HG02763 (cell line): Measurements from ENCODE around the gene SLC38A1.

Source experiments
- ATAC-seq: cut with Tn5 transposase; IDR thresholded peaks from one replicate; pipeline ENCODE4 v1.9.1; 2021; ENCODE audit warnings: mild to moderate bottlenecking, moderate library complexity; ENCODE audit not compliant: unreplicated experiment

SLC38A1 gene

DNA sequence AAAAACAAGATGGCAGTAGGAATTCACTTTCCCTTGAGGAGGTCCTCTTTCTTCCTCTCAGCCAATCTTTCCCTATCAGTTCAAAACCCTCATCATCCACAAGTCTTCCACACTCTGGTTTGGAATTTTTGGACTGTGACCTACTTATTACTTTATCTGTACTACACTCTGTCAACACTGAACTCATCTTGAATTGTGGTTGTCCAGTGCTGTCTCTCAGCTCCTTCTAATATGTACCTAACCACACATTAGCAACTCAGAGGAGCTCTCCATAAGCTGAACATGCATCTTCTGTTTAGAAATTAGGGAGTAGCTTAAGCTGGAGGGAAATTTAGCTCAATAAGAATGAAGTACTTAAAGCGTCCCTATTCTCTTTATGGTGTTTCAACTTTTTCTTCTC lies 34.8 kb downstream of the SLC38A1 start:
- ATAC-seq, result no peak

DNA sequence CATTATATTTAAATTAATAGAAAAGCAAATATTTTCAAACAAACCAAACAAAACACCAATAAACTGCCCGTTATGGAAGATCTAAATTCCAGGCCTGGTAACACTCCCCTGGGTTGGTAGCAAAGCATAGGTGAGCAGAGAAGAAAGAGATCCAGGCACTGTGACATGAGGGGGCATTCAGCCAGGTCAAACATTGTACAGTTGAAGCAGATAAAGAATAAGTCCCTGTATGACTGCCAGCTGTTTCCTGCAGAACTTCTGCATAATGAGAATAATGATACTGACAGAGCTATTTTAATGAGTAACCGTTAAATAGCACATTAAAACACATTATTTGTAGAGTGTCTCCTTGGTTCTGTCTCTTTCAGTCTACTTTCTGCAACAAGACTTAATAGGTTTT lies 35.4 kb downstream of the SLC38A1 start:
- ATAC-seq, result no peak

DNA sequence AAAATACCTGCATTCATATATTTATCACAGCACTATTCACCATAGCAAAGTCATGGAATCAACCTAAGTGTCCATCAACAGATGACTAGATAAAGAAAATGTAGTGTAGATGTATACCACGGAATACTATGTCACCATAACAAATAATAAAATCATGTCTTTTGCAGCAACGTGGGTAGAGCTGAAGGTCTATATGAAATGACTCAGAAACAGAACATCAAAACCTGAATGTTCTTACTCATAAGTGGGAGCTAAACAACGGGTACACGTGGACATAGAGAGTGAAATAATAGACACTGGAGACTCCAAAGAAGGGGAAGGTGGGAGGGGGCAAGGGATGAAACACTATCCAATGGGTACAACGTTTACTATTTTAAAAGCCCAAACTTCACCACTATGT lies 37.9 kb downstream of the SLC38A1 start:
- no peak for ATAC-seq

DNA sequence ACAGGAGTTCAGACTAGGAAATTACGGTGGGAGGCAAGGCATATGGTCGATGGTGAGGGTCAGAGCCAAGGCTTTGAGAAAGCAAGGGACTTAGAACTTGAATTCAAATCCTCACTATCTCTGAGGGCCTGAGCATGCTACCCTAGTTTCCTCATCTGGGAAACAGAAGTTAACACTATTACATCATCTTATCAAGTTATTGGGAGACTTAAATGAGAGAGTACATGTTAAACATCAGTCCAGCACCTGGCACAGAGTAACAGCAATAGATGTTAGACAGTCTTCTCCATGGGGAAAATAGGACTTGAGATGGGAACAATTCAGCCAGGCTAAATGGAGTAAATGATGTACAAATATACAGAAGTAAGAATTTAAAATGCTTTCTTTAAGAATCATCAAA lies 38.5 kb downstream of the SLC38A1 start:
- no peak for ATAC-seq

DNA sequence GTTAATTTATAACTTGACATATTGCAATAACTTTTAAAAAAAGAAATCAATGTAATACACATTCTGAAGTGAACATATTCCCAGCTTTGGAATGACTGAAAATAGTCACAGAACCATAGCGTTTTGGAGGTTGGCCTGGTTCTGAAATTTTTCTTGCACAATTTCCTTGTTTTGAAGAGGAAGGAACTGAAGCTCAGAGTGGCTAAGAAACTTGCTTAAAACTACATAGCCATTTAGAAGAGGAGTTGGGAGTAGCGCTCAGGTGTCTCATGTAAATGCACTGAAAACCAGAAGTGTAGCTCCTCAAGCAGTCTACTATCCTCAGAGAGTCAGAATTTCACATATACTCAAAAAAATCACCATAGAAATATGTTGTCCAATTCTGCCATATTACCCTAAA lies 41.2 kb downstream of the SLC38A1 start:
- ATAC-seq, result no peak

DNA sequence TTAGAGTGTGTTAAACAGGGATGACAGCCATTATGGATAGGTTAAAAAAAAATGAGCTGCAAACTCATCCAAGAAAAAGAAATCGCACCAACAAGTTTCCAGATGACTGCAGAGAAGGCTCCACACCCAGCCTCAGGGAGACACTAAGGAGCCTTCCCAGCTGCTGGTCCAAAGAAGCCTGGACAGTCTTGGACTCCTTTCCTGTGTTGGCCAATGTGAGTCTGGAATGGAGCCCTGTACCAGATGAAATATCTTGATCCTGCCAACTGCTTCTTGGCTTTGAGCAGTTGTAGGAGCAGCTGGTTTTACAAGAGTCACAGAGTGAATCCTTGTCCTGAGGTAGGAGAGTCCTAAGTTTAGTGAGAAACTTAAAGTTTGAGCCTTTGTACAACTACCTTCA lies 44.5 kb downstream of the SLC38A1 start:
- ATAC-seq, result no peak

DNA sequence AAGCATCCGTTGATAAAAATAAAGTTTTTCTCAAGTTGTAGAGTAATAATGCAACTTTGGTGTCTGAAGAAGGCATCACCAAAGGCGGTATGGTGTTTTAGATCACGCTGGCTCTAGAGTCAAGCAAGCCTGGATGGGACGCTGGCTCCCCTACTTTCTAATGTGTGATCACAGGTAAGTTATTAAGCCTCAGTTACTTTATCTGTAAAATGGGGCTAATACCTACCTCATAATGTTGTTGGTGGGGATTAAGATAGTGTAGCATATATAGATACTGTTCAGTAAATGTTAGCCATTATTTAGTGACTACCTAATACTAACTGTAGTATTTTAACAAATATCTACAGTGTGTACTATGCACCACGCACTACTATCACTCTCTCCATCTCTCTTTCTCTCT lies 45.8 kb downstream of the SLC38A1 start:
- no peak for ATAC-seq

DNA sequence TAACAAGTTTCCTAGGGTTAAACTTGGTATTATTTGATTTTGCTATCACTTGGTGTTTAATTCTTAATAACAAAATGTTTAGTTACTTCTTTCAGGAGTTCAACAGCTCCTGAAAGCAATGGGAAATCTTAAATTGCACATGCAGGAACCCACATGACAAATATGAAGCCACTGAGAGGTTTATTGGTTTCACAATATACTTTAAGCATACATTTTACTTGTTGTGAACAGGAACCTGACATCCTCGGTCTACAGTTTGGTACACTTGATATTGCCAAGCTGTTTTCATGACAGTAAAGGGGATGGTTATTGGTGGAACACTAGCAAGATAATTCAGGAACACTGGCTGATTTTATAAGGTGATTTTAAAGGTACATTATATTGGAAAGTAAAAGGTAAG lies 46.2 kb downstream of the SLC38A1 start:
- no peak for ATAC-seq

DNA sequence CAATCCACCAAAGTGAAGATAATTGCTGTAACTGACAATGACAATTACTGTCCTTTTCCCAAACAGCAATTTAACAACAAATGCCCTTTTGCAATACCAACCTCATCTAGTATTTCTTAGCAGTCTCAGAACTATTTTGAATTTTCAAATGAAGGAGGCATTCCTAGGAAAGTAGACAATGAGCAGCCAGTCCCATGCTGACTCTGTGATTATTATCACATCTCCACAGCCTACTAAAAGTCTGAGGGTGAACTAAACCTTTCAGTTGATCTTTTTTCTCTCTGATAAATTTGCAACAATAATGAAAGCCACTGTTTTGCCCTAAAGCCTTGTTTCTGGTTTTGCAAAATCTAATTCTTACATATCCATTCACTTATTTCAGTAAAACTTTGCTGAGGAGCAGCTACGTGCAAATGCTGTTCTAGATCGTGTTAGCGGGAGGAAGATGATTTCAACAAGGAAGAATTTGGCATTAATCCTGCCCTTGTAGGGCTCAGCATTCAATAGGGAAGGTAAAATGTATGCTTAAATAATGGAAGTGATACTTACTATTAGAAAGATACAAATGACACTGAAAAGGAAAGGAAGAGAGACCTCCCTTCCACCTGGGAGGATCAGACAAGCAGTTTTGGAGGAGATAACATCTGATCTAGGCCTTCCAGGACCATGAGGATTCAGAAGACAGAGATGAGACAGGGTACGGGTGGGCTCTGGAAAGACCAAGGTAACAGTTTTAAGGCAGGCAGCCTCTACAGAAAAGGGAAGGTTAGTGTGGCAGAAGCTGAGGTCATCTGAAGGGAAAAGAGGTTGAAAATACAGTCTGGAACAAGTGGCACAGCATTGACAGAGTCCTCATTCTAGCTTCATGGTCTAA lies 47.4 kb downstream of the SLC38A1 start:
- ATAC-seq, result no peak

DNA sequence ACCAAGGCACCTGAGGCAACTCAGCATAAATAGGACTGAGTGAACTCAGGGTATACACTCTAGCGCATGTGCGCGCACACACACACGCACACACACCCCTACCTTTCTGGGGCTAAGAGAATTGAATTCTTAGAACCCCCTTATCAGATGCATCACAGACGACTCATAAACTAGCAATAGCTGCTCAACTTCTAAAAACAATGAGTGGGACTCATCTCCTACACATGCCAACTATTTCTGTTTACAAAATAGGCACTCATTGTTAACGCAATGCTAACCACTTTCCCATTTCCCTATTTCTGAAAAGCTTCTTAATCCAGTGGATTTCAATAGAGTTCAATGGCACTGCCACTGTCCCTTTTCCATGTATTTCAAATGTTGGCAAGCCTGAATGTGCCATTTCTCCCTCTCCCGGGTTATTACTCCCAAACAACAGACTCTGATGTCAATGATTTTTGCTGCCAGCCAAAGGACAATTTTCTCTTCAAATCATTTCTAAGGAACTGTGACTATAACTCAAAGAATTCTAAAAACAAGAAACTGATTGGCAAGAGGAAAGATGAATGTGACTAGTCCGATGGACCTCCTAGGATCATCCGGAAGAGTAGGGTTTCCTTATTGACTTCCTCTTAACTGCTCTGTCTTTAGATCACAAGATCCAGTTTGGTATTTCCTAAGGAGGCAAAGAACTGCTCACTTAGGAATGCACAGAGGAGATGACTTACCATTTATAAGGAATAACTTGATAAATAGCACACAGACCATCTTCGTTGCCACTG lies 48.8 kb downstream of the SLC38A1 start:
- no peak for ATAC-seq

DNA sequence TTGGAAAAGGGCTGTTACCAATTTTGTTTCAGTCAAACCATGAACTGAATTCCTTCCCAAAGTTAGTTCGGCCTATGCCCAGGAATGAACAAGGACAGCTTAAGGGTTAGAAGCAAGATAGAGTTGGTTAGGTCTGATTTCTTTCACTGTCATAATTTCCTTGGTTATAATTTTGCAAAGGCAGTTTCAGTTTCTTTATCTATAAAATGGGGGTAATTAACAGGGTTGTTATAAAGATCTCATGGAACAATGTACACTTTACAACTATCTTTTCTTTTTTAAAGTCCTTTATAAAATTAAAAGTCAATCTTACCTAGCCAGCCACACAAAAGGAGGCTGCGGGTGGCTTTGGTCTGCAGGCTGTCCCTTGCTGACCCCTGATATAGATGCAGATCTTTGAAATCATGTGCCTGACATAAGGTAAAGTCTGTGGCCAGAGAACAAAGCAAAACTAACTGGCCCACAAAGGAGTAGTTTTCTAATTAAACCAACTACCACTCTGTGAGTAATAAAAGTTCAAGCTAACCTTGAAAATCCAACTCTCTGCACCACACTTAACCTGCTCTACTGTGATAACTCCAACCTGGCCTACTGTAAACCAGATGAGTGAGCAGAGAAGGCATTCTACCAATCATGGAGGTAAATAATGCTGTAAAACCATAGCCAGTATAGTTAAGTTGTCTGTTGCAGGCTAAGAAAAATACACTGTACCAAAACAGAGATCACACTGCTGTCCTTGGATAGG lies 49.5 kb downstream of the SLC38A1 start:
- ATAC-seq, result no peak

DNA sequence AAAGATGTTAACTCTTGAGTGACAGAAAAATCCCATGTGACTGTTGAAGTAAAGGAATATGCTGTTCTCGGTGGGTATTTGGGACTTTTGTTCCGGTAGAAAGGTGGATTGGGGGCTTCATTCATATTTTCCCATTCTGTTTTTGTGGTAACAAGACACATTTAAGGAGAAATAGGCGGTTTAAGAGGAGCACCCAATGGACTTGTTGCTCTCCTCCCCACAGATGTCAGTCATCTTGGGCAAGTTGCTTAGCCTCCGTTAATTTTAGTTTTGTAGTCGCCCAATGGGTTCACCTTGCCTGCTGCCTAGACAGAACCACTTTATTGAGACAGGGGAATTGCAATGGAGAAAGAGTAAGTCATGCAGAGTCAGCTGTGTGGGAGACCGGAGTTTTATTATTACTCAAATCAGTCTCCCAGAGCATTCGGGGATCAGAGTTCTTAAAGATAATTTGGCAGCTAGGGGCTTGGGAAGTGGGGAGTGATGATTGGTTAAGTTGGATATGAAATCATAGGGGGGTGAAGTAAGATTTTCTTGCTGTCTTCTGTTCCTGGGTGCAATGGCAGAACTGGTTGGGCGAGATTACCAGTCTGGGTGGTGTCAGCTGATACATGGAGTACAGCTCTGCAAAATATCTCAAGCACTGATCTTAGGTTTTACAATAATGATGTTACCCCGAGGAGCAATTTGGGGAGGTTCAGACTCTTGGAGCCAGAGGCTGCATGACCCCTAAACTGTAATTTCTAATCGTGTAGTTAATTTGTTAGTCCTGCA lies 50.3 kb downstream of the SLC38A1 start:
- ATAC-seq, result no peak

DNA sequence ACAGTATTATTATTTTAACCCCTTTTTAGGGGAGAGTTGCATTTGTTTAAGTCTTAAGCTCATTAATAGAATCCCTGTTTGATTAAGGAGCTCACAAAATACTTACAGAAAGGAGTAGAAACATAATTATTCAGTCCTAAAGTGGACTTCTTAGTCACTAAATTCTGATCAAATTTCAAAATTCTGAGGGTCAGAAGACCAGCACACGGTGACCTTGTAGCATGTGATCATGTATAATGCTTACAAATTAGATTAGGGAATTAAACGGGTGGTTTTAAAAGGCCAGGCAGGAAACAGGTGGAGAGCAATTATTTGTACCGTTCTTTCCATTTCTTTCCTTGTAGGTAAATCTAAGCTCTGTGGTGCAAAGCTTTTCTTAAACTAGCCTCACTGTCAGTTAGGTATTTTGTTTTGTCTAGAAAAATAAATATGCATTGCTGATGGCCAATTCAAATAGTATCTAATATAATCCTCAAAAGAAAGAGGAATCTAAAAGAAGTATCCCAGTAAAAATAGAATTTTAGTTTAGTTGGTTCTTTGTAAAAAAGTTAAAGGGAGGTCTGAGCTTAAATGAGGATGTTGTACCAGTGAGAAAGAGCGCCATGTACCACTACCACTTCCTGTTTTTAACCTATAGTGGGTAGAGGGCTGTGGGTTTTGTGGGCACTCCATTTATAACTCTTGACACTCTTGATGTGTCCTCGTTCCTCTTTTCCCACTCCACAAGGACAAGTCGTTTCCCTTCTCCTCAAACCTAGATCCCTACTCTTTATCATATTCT lies 51.1 kb downstream of the SLC38A1 start:
- peak; percentile 65 for ATAC-seq

DNA sequence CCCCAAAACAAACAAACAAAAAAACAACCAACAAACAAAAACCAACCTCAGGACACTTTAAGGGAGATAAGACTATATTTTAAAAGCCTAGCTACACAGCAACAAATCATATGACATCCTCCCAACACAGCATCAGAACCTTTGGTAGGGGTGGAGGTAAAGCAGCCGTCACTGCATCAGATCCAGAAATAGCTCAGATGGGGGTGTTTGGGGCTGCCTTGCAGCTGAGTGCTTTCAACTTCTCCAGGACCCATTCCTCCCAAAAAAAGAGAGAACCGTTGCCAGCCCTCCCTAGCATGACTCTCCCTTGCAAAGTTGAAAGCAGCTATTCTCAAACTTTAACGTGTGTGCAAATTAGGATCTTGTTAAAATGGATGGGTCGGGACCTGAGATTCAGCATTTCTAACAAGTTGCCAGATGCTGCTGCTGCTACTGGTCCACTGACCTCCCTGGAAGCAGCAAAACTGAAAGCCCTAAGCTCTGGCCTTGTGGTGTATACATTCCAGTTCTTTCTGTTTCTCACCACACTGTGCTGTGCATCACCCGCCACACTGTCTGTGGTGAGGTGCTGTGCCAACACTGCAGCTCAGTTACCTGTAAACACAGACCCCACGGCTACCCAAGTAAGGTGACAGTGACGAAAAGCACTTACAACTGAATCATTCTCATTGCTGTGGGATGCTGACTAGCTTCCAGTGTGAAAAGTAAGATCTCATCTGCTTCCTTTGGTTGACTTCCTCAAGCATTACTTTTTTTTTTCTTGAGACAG lies 54.0 kb downstream of the SLC38A1 start:
- peak; percentile 55 for ATAC-seq

DNA sequence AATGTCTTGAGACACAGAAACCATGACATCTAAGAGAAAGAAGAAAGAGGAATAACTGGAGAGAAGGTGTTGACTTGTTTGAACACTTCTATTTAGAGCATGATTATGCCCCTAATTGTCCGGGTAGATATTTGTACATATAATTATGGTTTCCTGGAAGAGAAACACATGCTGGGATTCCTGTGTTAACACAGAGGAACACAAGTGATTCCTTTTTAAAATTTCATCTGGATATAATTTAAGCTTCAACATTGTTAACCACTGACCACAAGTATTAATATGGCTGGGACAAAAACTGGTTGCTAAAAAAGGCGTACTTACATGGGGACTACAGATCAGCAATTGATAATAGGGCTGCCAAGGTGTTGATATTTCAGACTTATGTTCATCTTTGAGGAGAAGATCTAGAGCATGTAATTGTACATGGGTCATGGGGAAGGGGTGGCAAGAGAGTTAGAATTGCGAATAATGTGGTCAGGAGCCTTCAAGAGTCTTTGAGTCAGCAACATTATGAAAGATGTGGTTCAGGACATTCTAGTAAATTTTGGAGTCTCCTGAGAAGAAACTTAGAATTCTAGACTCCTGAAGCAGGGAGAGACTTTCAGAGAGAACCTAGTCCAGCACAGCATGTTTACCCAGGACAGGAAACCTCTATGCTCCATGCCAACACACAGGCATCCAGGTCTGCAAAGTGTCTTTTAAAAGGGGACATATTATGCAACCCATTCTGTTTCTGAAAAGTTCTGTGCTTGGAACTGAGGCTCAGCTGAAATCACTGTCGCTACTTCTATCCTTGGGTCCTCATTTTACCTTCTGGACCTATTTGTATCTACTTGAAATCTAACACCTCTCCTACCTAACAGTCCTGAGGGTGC lies 56.5 kb downstream of the SLC38A1 start:
- ATAC-seq, result no peak

DNA sequence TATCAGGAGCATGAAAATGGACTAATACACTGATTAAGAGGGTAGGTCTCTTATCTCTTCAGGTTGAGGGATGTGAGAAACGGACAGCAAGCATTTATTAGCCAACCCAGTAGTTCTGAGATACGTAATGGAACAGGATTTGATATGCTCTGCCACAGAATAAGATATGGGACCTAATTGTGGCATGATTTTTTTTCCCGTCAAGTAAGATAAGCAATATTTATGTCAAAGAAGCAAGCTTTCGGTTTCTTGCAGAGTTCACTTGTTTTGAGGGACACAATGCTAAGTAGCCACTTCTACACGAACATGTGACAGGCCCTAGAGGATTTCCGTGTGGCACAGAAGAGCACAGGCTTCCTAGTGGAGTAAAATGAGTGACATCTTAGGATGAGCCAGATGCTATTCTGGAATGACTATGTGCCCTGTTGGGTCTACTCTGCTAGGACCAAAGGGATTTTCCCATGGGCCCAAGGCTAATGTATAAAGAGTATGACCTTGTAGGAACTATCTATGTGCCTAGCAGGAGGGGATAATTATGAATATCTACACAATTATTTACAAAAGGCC lies 57.9 kb downstream of the SLC38A1 start:
- no peak for ATAC-seq

DNA sequence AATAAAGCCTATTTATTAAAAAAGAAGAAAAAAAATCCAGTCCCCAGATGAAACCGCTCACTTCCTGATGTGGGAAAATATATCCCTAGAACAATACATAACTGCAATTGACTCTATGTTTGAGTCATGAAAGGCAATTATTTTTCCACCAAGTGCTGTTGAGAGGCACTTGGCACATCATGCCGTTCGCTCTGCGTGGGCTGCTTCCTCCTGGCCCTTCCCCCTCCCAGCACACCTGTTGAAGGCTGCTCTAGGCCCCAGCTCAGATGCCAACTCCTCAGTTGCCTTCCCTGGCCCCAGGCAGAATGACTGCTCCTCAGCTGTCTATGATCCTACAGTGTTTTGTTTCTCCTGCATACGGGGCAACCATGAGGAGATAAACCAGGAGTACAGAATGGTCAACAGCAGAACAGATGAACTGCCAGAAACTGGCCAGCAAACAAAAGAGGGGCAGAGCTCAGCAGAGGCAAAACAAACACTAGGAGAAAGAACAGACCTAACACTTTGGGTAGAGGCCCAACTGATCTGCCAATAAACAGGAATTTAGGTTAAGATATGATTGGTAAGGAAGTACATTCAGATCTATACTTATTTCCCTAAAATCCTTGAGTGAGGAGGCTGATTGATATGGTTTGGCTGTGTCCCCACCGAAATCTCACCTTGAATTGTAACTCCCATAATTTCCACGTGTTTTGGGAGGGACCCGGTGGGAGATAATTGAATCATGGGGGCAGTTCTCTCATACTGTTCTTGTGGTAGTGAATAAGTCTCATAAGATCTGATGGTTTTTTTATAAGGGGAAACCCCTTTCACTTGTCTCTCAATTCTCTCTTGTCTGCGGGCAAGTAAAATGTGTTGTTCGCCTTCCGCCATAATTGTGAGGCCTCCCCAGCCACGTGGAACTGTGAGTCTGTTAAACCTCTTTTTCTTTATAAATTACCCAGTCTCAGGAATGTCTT lies 58.6 kb downstream of the SLC38A1 start:
- ATAC-seq, result peak; percentile 71
